Measurements from ENCODE around the gene UPB1.

Gene UPB1

DNA sequence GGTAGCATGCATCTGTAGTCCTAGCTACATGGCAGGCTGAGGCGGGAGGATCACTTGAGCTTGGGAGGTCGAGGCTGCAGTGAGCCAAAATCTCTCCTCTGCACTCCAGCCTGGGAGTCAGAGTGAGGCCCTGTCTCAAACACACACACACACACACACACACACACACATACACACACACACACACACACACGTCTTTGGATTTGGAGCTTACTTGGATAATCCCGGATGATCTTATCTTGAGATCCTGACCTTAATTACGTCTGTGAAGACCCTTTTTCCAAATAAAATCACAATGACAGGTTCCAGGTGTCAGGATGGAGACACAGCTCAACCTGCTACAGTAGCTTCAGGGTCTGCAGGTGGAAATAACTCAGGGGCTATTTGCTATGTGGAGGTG is 1.1 kb downstream of the UPB1 start:
- no peak overlapping the region for H3K4me3 ChIP-seq (ENCODE audit: control insufficient read depth, low read depth, low read length)
- no peak for DNase-seq (ENCODE audit: low read depth)
- TF ChIP-seq, protein P1, sequence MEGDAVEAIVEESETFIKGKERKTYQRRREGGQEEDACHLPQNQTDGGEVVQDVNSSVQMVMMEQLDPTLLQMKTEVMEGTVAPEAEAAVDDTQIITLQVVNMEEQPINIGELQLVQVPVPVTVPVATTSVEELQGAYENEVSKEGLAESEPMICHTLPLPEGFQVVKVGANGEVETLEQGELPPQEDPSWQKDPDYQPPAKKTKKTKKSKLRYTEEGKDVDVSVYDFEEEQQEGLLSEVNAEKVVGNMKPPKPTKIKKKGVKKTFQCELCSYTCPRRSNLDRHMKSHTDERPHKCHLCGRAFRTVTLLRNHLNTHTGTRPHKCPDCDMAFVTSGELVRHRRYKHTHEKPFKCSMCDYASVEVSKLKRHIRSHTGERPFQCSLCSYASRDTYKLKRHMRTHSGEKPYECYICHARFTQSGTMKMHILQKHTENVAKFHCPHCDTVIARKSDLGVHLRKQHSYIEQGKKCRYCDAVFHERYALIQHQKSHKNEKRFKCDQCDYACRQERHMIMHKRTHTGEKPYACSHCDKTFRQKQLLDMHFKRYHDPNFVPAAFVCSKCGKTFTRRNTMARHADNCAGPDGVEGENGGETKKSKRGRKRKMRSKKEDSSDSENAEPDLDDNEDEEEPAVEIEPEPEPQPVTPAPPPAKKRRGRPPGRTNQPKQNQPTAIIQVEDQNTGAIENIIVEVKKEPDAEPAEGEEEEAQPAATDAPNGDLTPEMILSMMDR (conservative IDR thresholded peaks at IDR 0.05; ENCODE audit: control insufficient read depth, insufficient read depth, low read depth, low read length) = no peak

DNA sequence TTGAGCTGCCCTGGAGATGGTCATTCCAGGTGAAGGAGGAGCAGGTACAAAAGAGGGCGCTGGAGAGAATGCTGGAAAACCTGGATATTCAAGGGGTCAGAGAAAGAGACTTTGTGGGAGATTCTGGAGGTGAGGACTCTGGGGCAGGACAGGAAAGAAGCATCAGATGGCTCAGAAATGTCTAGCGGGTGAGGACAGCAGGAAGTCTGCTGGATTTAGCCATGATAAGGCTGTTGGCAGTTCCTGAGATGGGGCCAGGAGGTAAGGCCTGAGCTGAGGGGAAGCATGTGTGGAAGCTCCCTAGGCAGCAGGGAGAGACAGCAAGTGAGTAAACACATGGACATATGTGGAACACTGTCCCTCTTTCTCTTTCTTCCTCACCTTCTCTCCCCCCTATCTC is 1.5 kb downstream of the UPB1 start:
- TF ChIP-seq, protein P1 (conservative IDR thresholded peaks at IDR 0.05; ENCODE audit: control insufficient read depth, insufficient read depth, low read depth, low read length) = no peak
- no peak overlapping the region for H3K4me3 ChIP-seq (ENCODE audit: control insufficient read depth, low read depth, low read length)
- DNase-seq (ENCODE audit: low read depth) = no peak

DNA sequence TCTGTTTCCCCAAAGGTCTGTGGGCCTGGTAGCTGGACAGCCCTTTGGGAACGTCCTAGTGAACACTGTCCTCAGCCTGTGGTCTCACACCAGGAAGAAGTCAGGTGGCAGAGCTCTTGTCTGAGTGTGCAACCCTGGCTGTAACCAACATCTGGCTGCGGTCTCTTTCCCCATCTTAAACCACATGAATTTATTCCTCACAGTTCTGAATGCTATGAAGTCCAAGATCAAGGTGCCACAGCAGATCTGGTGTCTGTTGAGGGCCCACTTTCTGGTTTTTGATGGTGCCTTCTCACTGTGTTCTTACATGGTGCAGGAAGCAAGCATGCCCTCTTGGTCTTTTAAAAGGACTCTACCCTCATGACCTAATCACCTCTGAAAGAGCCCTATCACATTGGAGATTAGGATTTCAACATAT is 2.7 kb downstream of the UPB1 start:
- DNase-seq (ENCODE audit: low read depth) = no peak
- H3K4me3 ChIP-seq (ENCODE audit: control insufficient read depth, low read depth, low read length) = no peak overlapping the region
- TF ChIP-seq, protein P1 (conservative IDR thresholded peaks at IDR 0.05; ENCODE audit: control insufficient read depth, insufficient read depth, low read depth, low read length) = no peak

DNA sequence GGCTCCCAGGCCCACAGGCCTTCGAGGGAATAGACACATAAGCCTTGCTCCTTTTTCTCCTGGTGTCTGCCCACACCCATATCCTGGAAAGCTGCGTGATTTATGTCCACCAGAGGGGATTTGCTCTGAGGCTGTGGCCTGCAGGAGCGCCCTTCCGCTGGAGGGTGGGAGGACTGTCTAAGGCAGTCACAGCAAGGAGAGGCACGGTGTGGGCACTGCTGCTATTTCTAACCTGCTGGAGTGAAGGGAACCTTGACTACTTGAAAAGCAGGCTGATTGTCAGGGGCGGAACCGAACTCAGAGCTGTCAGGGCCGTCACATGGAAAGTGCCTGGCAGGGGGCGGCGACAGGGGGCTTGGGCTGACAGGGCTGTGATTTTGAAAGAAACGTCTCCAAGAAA is 3.7 kb downstream of the UPB1 start:
- DNase-seq (ENCODE audit: low read depth) = no peak

DNA sequence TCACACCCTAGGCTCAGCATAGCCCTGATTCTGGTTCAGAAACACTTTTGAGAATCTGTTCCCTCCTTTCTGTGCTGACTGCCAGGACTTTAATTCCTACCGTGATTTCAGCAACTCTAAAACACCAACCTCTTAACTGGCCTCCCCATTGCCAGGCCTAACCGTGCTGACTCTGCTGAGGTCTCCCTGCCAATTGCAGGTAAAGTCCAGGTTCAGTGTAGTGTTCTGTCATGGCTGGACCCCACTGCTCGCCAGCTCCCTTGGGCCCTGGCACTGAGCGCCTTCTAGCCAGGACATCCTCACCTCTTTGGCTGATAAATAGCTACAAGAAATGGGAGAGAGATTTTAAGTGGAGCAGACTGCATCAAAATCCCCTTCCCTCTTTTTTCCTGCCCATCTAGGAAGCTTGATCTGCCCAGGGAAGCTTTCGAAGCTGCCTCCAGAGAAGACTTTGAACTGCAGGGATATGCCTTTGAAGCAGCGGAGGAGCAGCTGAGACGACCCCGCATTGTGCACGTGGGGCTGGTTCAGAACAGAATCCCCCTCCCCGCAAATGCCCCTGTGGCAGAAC is 4.7 kb downstream of the UPB1 start:
- TF ChIP-seq, protein P1 (conservative IDR thresholded peaks at IDR 0.05; ENCODE audit: control insufficient read depth, insufficient read depth, low read depth, low read length) = no peak
- H3K4me3 ChIP-seq (ENCODE audit: control insufficient read depth, low read depth, low read length) = no peak overlapping the region
- no peak for DNase-seq (ENCODE audit: low read depth)

More for the DNA sequence above, 3.7 kb downstream of the UPB1 start:
- H3K4me3 ChIP-seq (ENCODE audit: control insufficient read depth, low read depth, low read length) = no peak overlapping the region
- TF ChIP-seq, protein P1 (conservative IDR thresholded peaks at IDR 0.05; ENCODE audit: control insufficient read depth, insufficient read depth, low read depth, low read length) = no peak

DNA sequence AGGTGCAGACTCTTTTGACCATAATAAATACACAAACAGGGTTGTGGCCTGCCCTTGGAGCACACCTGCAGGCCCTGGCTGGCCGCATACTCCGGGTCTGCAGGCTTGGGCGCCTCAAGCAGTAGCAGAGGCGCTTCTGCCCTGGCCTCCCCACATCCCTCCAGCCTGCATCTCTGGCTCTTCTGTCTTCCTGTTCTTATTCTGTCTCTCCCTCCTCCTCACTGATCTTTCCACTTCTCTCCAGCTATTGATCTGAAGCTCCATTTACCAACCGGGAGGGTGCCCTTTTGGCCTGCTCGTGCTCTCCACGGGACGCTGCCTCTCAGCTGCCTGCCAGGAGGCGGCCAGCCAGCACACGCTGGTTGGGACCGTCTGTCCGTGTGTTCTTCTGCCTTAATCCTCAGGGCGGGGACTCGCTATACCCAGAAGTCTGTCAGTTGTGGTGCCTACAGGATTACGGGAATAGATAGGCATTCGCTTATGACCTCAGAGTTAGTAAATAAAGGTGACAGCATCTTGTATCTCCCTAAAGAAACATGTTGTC is 5.2 kb downstream of the UPB1 start:
- TF ChIP-seq, protein P1 (conservative IDR thresholded peaks at IDR 0.05; ENCODE audit: control insufficient read depth, insufficient read depth, low read depth, low read length) = no peak
- H3K4me3 ChIP-seq (ENCODE audit: control insufficient read depth, low read depth, low read length) = no peak overlapping the region
- DNase-seq (ENCODE audit: low read depth) = no peak
